Panc1 (cell line): ENCODE data around the gene NTM. TPM values are rescaled to one million over a fixed set of nuclear protein-coding genes. Genes with fewer than 3 reads are reported as not detected.

ENCODE experiments used
- ATAC-seq: fragments of 200-7000 bp; cut with Tn5 transposase; 2 replicates; pipeline ENCODE4 v1.9.1; 2020; ENCODE audit warnings: mild to moderate bottlenecking, moderate library complexity
- BruUV-seq: library from RNA; stranded (reverse); fragments of 400-500 nt; replicated peaks from 2 replicates; lab custom pipeline; 2021; lab: Mats Ljungman, UMichigan
- CTCF ChIA-PET: fragments of 300-600 bp; sonication (Branson Sonifier 250); formaldehyde crosslinking; loops from one replicate; lab custom pipeline; 2022; ENCODE audit warnings: antibody characterized with exemption; lab: Charles Lee
- POLR2A ChIA-PET: fragments of 300-600 bp; sonication (Branson Sonifier 250); formaldehyde crosslinking; loops from one replicate; lab custom pipeline; 2022; ENCODE audit warnings: antibody characterized with exemption; lab: Charles Lee
- DNase-seq: peaks from one replicate; pipeline ENCODE4 v3.0.0-alpha.2; 2010; ENCODE audit warnings: low read depth, low spot score
- H3K27ac ChIP-seq: 2 replicates; pipeline ENCODE4 v1.5.1; 2011; ENCODE audit warnings: mild to moderate bottlenecking, low read length, inconsistent platforms
- H3K27me3 ChIP-seq: fragments of 200-500 bp; sonication (Bioruptor generic); 2 replicates; pipeline ENCODE4 v1.6.0; 2014; ENCODE audit warnings: low read length, inconsistent platforms; ENCODE audit not compliant: control insufficient read depth, insufficient read depth
- H3K36me3 ChIP-seq: fragments of 200-500 bp; sonication (Bioruptor generic); 2 replicates; pipeline ENCODE4 v1.5.1; 2014; ENCODE audit warnings: inconsistent platforms, mild to moderate bottlenecking, low read length, moderate library complexity; ENCODE audit not compliant: control insufficient read depth, insufficient read depth
- H3K4me1 ChIP-seq: 2 replicates; pipeline ENCODE4 v1.5.1; 2011; ENCODE audit warnings: inconsistent platforms, mild to moderate bottlenecking, low read length, moderate library complexity; ENCODE audit not compliant: control insufficient read depth, insufficient read depth
- H3K4me3 ChIP-seq, 2 experiments: 2 replicates each; pipeline ENCODE4 v1.5.1; 2011 to 2012; ENCODE audit warnings: low read depth in 2 of 2, low read length in 2 of 2, mild to moderate bottlenecking in 2 of 2, inconsistent platforms in 1 of 2, moderate library complexity in 1 of 2
- H3K9me3 ChIP-seq: fragments of 200-500 bp; sonication (Bioruptor generic); 2 replicates; pipeline ENCODE4 v1.5.1; 2014; ENCODE audit warnings: low read depth, mild to moderate bottlenecking, inconsistent platforms, low read length, moderate library complexity; ENCODE audit not compliant: control insufficient read depth, insufficient read depth
- POLR2AphosphoS5 ChIP-seq: IDR thresholded peaks from 2 replicates; pipeline ENCODE4 v1.6.1; 2012; ENCODE audit warnings: mild to moderate bottlenecking, low read depth, low read length, moderate library complexity
- SIN3A ChIP-seq: IDR thresholded peaks from 2 replicates; pipeline ENCODE4 v1.6.1; 2012; ENCODE audit warnings: low read depth, mild to moderate bottlenecking, low read length, moderate library complexity, borderline replicate concordance; ENCODE audit not compliant: insufficient read depth
- TCF7L2 ChIP-seq: IDR thresholded peaks from 2 replicates; pipeline ENCODE4 v1.6.1; 2011; ENCODE audit warnings: mild to moderate bottlenecking, low read depth, low read length, inconsistent platforms
- in situ Hi-C: cut with HindIII; loops from 2 replicates; pipeline ENCODE4 v1.10.0; 2016; ENCODE audit warnings: low sequenced_read_pairs, low pct_unique_long_range_greater_than_20kb
- intact Hi-C: fragments of 100-400 bp; cut with micrococcal nuclease; formaldehyde crosslinking; loops from one replicate; pipeline ENCODE4 v1.10.0; 2022; ENCODE audit not compliant: unreplicated experiment
- total RNA-seq: library from RNA; stranded (reverse); gene quantifications from one replicate; pipeline ENCODE4 v1.2.1, GENCODE V29; 2021; ENCODE audit not compliant: unreplicated experiment
- TF ChIP-seq, protein P1 (sequence below): fragments of 450-650 bp; IDR thresholded peaks from 2 replicates; pipeline ENCODE4 v1.5.1; 2017; ENCODE audit warnings: mild to moderate bottlenecking
- TF ChIP-seq, protein P2 (sequence below), 2 experiments: IDR thresholded peaks; 2 replicates each; pipeline ENCODE4 v1.6.1; 2011 to 2012; ENCODE audit warnings: low read depth in 2 of 2, control low read depth in 1 of 2, low read length in 1 of 2, mild to moderate bottlenecking in 1 of 2, moderate library complexity in 1 of 2; ENCODE audit not compliant: insufficient read depth in 1 of 2

Gene NTM
- total RNA-seq, 1 experiment from 2014 or later, result 0.10 TPM

DNA sequence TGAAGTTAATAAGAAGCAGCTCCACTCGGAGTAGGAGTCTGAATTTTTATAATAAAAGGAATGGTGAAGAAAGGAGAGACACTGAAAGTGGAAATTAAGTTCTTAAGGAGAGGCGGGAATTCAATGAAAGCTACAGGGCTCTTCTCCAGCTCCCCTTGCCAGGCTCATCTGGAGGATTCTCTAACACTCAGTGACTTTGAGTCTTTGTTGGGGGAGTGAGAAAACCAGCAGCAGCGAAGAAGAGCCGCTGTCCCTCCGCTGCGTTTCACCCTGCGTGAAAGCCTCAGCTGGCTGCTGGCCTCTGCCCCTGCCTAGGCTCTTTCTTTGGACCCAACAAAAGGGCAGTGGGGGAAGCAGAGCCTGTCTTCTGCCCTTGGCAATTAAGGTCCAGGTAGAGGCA lies 113.0 kb downstream of the NTM start:
- ATAC-seq, result no peak
- intact Hi-C loops, result loop anchor here (5.0 kb wide), 1 partner anchor 49 kb away; no protein-coding TSS in a partner anchor
- Histone ChIP-seq H3K27me3 (no peaks in the 10 kb centered on the region), H3K4me3 (no peak overlapping the region), H3K4me1 (no peaks in the 10 kb centered on the region), H3K27ac (no peak overlapping the region), H3K9me3 (no peaks in the 10 kb centered on the region), H3K36me3 (no peaks in the 10 kb centered on the region)
- DNase-seq, result no peak
- ChIA-PET POLR2A (no interaction called here), CTCF (no interaction called here)
- BruUV-seq, result no TSS peak
- no peak for TF ChIP-seq TCF7L2
- TF ChIP-seq, protein P1, sequence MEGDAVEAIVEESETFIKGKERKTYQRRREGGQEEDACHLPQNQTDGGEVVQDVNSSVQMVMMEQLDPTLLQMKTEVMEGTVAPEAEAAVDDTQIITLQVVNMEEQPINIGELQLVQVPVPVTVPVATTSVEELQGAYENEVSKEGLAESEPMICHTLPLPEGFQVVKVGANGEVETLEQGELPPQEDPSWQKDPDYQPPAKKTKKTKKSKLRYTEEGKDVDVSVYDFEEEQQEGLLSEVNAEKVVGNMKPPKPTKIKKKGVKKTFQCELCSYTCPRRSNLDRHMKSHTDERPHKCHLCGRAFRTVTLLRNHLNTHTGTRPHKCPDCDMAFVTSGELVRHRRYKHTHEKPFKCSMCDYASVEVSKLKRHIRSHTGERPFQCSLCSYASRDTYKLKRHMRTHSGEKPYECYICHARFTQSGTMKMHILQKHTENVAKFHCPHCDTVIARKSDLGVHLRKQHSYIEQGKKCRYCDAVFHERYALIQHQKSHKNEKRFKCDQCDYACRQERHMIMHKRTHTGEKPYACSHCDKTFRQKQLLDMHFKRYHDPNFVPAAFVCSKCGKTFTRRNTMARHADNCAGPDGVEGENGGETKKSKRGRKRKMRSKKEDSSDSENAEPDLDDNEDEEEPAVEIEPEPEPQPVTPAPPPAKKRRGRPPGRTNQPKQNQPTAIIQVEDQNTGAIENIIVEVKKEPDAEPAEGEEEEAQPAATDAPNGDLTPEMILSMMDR, result no peak
- in situ Hi-C loops, result no loop called here

DNA sequence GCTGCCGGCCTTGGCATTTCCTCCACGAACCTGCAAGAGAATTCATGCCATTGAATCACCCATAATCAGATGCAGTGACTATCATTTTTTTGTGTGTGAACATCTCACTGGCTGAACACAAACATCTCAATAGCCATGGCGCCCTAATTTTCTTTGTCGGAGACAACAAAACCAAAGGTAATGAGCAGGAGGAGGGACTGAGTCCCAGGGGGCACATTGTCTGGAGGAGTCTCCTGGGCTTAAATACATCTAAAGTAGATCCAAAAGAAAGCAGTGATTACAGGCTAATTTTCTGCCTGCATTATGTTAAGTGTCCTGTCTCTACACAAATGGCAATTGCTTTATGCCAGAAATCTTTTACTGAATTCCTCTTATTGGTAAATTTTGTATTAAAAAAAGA lies 113.5 kb downstream of the NTM start:
- TF ChIP-seq TCF7L2 (no peak), POLR2AphosphoS5 (no peak), SIN3A (no peak)
- TF ChIP-seq, protein P1, result no peak
- TF ChIP-seq, protein P2, sequence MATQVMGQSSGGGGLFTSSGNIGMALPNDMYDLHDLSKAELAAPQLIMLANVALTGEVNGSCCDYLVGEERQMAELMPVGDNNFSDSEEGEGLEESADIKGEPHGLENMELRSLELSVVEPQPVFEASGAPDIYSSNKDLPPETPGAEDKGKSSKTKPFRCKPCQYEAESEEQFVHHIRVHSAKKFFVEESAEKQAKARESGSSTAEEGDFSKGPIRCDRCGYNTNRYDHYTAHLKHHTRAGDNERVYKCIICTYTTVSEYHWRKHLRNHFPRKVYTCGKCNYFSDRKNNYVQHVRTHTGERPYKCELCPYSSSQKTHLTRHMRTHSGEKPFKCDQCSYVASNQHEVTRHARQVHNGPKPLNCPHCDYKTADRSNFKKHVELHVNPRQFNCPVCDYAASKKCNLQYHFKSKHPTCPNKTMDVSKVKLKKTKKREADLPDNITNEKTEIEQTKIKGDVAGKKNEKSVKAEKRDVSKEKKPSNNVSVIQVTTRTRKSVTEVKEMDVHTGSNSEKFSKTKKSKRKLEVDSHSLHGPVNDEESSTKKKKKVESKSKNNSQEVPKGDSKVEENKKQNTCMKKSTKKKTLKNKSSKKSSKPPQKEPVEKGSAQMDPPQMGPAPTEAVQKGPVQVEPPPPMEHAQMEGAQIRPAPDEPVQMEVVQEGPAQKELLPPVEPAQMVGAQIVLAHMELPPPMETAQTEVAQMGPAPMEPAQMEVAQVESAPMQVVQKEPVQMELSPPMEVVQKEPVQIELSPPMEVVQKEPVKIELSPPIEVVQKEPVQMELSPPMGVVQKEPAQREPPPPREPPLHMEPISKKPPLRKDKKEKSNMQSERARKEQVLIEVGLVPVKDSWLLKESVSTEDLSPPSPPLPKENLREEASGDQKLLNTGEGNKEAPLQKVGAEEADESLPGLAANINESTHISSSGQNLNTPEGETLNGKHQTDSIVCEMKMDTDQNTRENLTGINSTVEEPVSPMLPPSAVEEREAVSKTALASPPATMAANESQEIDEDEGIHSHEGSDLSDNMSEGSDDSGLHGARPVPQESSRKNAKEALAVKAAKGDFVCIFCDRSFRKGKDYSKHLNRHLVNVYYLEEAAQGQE (IDR thresholded peaks at IDR 0.05; ENCODE audit: insufficient read depth in 1 of 2, low read depth in 2 of 2, low read length in 1 of 2), result no peak
- H3K9me3 ChIP-seq, result no peaks in the 10 kb centered on the region
- ATAC-seq (no peak), DNase-seq (no peak)
- BruUV-seq, result no TSS peak
- POLR2A ChIA-PET, result no interaction called here
- H3K4me1 ChIP-seq, result no peaks in the 10 kb centered on the region
- no peak overlapping the region for H3K4me3 ChIP-seq
- in situ Hi-C loops, result no loop called here
- H3K27ac ChIP-seq, result no peak overlapping the region
- H3K27me3 ChIP-seq, result no peaks in the 10 kb centered on the region
- CTCF ChIA-PET, result no interaction called here
- intact Hi-C loops, result loop anchor here (5.0 kb wide), 1 partner anchor 48 kb away; no protein-coding TSS in a partner anchor
- H3K36me3 ChIP-seq, result no peaks in the 10 kb centered on the region
